ENCODE measurements around the gene ANAPC5.

DNA sequence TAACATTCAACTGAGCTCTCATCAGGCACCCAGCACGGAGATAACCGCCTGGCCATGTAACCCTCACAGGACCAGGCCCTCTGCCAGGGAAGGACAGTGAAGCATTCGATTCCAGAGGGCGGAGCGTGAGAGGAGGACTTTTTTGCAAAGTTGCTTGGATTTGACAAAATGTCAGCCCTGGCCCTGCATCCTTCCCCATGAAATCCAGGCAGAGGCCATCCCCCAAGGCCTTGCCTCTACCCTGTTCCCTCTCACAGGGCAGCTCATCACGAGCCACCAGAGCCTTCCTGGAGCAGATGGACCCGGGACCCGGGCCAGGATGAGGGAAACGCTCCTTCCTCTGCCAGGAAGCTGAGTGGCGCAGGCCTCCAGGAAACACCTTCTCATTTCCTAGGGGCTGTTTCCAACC lies 72.7 kb downstream of the ANAPC5 start:
- TF ChIP-seq POLR2AphosphoS5 (IDR thresholded peaks at IDR 0.05): no peak
- TF ChIP-seq, protein P1, sequence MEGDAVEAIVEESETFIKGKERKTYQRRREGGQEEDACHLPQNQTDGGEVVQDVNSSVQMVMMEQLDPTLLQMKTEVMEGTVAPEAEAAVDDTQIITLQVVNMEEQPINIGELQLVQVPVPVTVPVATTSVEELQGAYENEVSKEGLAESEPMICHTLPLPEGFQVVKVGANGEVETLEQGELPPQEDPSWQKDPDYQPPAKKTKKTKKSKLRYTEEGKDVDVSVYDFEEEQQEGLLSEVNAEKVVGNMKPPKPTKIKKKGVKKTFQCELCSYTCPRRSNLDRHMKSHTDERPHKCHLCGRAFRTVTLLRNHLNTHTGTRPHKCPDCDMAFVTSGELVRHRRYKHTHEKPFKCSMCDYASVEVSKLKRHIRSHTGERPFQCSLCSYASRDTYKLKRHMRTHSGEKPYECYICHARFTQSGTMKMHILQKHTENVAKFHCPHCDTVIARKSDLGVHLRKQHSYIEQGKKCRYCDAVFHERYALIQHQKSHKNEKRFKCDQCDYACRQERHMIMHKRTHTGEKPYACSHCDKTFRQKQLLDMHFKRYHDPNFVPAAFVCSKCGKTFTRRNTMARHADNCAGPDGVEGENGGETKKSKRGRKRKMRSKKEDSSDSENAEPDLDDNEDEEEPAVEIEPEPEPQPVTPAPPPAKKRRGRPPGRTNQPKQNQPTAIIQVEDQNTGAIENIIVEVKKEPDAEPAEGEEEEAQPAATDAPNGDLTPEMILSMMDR (IDR thresholded peaks at IDR 0.05): no peak
- no peak for TF ChIP-seq POLR2A (IDR thresholded peaks at IDR 0.05)

Data from prostate gland (tissue), 2 donors.